Calu3 (cell line): ENCODE data around the gene HDAC7. TPM values are rescaled to one million over a fixed set of nuclear protein-coding genes. Genes with fewer than 3 reads are reported as not detected.

ENCODE experiments used
- BruUV-seq: library from RNA; stranded (reverse); fragments of 400-500 nt; replicated peaks from 2 replicates; lab custom pipeline; 2021; lab: Mats Ljungman, UMichigan
- CTCF ChIA-PET: fragments of 300-600 bp; sonication (Branson Sonifier 250); formaldehyde crosslinking; loops from one replicate; lab custom pipeline; 2022; ENCODE audit warnings: antibody characterized with exemption; lab: Charles Lee
- DNase-seq: peaks from one replicate; pipeline ENCODE4 v3.0.0; 2022
- H3K27ac Mint-ChIP-seq: one replicate; pipeline ENCODE4 v1.8.0; 2022; ENCODE audit warnings: mixed read lengths; ENCODE audit not compliant: unreplicated experiment
- H3K27me3 Mint-ChIP-seq: one replicate; pipeline ENCODE4 v1.8.0; 2022; ENCODE audit warnings: mixed read lengths; ENCODE audit not compliant: unreplicated experiment
- H3K36me3 Mint-ChIP-seq: one replicate; pipeline ENCODE4 v1.8.0; 2022; ENCODE audit warnings: mild to moderate bottlenecking, moderate library complexity, mixed read lengths; ENCODE audit not compliant: insufficient read depth, unreplicated experiment
- H3K4me1 Mint-ChIP-seq: one replicate; pipeline ENCODE4 v1.8.0; 2022; ENCODE audit warnings: mild to moderate bottlenecking, low read depth, mixed read lengths; ENCODE audit not compliant: unreplicated experiment
- H3K4me3 Mint-ChIP-seq: one replicate; pipeline ENCODE4 v1.8.0; 2022; ENCODE audit warnings: mild to moderate bottlenecking, low read depth, moderate library complexity, mixed read lengths; ENCODE audit not compliant: unreplicated experiment
- H3K9me3 Mint-ChIP-seq: one replicate; pipeline ENCODE4 v1.8.0; 2022; ENCODE audit warnings: low read depth, mixed read lengths; ENCODE audit not compliant: unreplicated experiment
- intact Hi-C: fragments of 100-400 bp; cut with micrococcal nuclease; formaldehyde crosslinking; loops from one replicate; pipeline ENCODE4 v1.10.0; 2022; ENCODE audit not compliant: unreplicated experiment
- total RNA-seq: library from RNA; stranded (reverse); gene quantifications from 2 replicates; pipeline ENCODE4 v1.2.3, GENCODE V29; 2022
- TF ChIP-seq, protein P1 (sequence below): fragments of 200-600 bp; IDR thresholded peaks from one replicate; pipeline ENCODE4 v1.8.0; 2022; ENCODE audit warnings: antibody characterized with exemption; ENCODE audit not compliant: unreplicated experiment

Gene HDAC7
- total RNA-seq, 1 experiment from 2014 or later, result 41.8 TPM

DNA sequence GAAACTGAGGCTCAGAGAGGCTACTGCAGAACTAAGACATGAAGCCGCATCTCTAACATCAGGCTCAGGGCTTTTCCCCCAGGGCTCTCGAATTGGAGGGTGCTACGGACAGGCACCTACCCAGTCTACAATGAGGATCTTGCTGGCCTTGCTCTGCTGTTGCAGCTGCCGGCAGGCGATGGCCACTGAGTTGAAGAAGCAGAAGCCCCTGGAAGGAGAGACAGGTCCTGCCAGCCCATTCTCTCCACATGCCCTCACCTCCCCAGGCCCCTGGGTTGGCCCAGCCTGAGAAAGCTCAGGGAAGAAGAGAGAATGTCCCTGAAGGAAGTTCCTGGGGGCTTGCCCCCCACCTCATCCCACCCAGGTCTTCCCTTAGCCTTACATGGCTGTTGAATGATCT is 30.6 kb downstream of the HDAC7 start:
- no peak overlapping the region for H3K27ac Mint-ChIP-seq
- H3K36me3 Mint-ChIP-seq, result peaks cover 11% of the 10 kb centered on the region
- no peaks in the 10 kb centered on the region for H3K27me3 Mint-ChIP-seq
- BruUV-seq, result no TSS peak
- CTCF ChIA-PET, result no interaction called here
- no peaks in the 10 kb centered on the region for H3K4me1 Mint-ChIP-seq
- intact Hi-C loops, result no loop called here
- DNase-seq, result no peak
- TF ChIP-seq, protein P1, sequence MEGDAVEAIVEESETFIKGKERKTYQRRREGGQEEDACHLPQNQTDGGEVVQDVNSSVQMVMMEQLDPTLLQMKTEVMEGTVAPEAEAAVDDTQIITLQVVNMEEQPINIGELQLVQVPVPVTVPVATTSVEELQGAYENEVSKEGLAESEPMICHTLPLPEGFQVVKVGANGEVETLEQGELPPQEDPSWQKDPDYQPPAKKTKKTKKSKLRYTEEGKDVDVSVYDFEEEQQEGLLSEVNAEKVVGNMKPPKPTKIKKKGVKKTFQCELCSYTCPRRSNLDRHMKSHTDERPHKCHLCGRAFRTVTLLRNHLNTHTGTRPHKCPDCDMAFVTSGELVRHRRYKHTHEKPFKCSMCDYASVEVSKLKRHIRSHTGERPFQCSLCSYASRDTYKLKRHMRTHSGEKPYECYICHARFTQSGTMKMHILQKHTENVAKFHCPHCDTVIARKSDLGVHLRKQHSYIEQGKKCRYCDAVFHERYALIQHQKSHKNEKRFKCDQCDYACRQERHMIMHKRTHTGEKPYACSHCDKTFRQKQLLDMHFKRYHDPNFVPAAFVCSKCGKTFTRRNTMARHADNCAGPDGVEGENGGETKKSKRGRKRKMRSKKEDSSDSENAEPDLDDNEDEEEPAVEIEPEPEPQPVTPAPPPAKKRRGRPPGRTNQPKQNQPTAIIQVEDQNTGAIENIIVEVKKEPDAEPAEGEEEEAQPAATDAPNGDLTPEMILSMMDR, result no peak
- H3K4me3 Mint-ChIP-seq, result no peak overlapping the region
- H3K9me3 Mint-ChIP-seq, result no peaks in the 10 kb centered on the region

DNA sequence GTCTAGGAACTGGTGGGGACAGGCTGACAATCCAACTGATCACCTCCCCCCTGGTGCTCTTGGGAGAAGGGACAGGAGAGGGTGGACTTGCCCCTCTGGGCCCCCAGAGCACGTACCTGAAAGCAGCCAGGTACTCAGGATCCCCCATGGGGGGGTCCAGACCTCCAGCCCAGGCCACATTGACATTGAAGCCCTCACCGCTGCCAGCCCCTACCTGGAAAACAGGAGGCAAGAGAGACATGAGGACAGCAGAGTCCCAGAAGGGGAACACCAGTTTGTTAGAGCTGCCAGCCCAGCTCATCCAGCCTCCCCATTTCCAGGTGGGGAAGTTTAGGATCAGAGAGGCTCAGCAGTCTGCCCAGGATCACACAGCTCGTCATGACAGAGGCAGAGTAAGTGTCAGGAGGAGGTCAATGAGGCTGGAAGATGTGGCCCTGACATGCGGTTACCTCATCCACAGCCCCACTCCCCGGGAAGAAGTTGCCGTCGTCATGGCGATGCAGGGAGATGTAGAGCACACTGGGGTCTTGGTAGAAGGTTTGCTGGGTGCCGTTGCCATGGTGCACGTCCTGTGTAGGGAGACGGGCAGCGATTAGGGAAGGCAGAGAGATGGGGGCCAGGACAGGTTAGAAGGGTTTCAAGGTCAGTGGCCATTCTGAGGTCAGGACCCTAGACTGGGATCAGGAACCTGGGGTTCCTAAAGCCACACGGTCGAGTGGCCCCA is 31.9 kb downstream of the HDAC7 start:
- CTCF ChIA-PET, result no interaction called here
- BruUV-seq, result no TSS peak

DNA sequence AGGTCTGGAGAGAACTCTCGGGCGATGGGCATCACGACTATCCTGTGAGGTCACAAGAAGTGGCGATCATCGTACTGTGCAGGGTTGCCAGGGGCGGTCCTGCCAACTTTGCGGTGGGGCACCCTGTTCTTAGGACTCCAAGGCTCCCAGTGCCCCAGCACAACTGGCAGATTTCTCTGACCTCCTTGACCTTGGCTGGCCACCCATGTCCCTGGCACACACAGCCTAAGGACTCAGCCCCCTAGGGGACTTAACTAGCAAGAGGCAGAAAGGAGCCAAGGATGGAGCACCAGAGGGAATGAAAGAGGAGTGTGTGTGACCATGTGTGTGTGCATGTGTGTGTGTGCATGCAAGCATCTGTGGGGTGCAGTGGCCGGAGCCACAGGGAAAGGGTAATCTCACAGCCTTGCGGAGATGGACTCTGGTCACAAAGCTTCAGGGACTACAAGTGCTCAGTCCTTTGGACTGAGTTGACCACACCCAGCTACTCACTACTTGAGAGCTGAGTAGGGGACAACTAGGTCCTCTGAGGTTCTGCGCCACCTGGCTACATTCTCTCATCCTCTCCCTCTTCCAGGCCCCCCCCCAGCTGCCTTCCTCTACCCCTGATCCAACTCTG is 32.9 kb downstream of the HDAC7 start:
- H3K36me3 Mint-ChIP-seq, result peaks cover 16% of the 10 kb centered on the region
- no TSS peak for BruUV-seq
- no peaks in the 10 kb centered on the region for H3K27me3 Mint-ChIP-seq
- H3K4me1 Mint-ChIP-seq, result no peaks in the 10 kb centered on the region
- CTCF ChIA-PET, result interaction anchor here (0.5 kb wide), 1 partner anchor 15 kb away, joined by 3 read pairs; no protein-coding TSS in a partner anchor
- intact Hi-C loops, result no loop called here
- no peak overlapping the region for H3K27ac Mint-ChIP-seq
- no peaks in the 10 kb centered on the region for H3K9me3 Mint-ChIP-seq
- TF ChIP-seq, protein P1, result no peak
- H3K4me3 Mint-ChIP-seq, result no peak overlapping the region
- no peak for DNase-seq

More for the DNA sequence above, 31.9 kb downstream of the HDAC7 start:
- H3K27ac Mint-ChIP-seq, result no peak overlapping the region
- no peaks in the 10 kb centered on the region for H3K27me3 Mint-ChIP-seq
- no peak for DNase-seq
- no peak overlapping the region for H3K4me3 Mint-ChIP-seq
- TF ChIP-seq, protein P1, result no peak
- peaks cover 11% of the 10 kb centered on the region for H3K36me3 Mint-ChIP-seq
- H3K9me3 Mint-ChIP-seq, result no peaks in the 10 kb centered on the region
- intact Hi-C loops, result no loop called here
- H3K4me1 Mint-ChIP-seq, result no peaks in the 10 kb centered on the region

DNA sequence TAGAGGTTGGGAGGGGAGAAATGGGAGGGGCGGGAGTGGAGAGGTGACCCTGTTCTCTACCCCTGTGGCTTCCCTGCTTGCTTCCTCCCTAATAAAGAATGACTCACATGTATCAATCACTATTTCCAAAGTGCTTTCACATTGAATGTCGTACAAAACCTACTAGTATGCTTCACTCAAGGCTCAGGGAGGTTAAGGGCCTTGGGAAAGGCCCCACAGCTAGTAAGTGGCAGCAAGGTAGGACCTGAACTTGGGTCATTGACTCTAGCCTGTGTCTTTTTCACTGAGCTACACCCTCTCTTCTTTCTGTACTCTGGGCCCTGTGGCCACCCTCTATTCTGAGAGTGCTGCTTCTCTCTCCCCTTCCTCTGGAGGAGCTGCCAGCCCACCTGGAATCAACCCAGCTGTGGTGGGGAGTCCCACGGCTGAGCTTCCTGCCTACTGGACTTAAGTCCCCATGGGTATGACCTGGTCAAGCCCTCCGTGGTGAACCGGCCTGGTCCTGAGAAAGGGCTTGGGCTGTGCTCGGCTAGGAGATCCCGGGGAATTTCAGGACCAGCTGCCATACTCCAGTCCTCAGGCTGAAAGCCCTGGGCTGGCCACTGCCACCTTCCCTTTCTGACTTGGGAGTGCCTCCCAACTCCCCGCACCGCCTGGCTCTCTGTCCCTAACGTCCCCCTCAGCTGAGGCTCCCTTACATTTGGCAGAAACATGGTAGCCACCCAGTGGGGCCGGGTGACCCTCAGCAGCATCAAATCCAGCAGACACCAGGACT is 33.6 kb downstream of the HDAC7 start:
- peaks cover 19% of the 10 kb centered on the region for H3K36me3 Mint-ChIP-seq
- DNase-seq, result no peak
- no peak overlapping the region for H3K4me3 Mint-ChIP-seq
- TF ChIP-seq, protein P1, result no peak
- intact Hi-C loops, result no loop called here
- H3K27me3 Mint-ChIP-seq, result no peaks in the 10 kb centered on the region
- CTCF ChIA-PET, result no interaction called here
- no TSS peak for BruUV-seq
- no peaks in the 10 kb centered on the region for H3K9me3 Mint-ChIP-seq
- H3K4me1 Mint-ChIP-seq, result no peaks in the 10 kb centered on the region
- no peak overlapping the region for H3K27ac Mint-ChIP-seq
